Stimulated activated CD4-positive, alpha-beta T cell treated with anti-CD3 and anti-CD28 coated beads, Interleukin-4, amount 100 ng/mL, for 1 hour (primary cell): ENCODE data around the gene FHL1.

Experiments
- DNase-seq: peaks from one replicate; pipeline ENCODE4 v3.0.0-alpha.2; 2020

Gene FHL1

GRCh38 chrX:136190038-136190713 lies 42.8 kb downstream of the FHL1 start:
- no peak for DNase-seq

DNA sequence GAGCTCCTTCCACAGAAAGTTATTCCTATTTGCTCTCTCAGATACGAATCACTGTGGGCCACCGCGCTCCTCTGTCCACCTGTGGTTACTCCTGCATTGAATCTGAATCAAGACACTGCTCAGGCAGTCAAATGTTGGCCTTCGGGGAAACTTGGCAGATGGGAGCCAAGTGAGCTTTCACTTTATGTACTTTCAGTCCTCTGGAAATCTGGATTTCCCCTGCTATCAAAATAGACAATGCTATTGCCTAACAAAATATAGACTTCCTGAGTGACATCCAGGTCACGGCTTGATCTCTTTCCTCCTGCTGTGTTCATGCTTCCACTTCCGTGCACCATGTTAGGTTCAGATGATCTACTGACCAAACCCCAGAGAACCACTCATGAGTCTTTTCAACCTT lies 43.8 kb downstream of the FHL1 start:
- DNase-seq, result no peak

- DNase-seq, result no peak
Measured at GRCh38 chrX:136192135-136192534, 44.8 kb downstream of the FHL1 start.

DNA sequence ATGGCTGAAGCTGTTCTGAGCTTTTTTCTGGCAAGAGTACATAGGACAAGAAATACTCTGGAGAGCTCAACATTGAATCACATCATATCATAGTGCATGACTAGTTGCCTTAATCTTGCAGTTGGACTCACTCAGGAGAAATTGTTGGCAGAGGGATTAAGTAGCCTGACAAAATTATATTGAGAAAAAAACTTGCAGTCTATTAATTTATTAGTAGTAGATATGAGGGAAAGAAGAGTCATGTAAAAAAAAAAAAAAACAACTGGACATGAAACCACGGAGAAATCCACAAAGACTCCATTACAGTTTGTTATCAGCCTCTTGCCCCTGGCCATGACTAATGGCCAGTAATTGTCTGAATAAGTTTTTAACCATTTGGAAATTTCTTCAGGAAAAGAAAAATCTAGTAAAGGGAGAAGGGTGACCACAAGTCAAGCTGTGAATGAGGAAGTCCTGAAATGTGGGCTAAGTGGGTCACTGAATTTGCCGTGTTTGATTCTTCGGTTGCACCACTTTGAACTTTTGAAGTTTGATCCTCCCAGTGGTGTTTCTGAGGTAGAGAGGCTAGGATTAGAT lies 45.6 kb downstream of the FHL1 start:
- DNase-seq, result no peak

DNA sequence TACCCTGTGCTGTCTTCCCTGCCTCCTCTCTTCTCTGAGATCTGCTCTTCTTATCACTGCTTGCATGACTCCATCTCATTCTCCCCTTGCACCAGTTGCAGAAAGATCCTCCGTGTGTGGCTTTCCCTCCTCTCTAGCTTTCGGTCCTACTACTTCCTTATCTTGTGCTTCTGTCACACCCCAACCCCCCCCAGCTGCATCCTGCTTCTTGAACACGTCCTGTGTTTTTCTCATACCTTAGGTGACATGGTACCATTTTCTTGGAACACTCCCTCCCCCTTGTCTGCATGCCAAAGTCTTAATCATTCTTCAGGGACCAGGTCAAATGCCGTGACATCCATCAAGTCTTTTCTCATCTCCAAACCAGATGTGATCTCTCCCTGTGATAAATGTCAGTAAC lies 46.4 kb downstream of the FHL1 start:
- no peak for DNase-seq

- DNase-seq, result no peak
Measured at GRCh38 chrX:136194536-136194935, 47.2 kb downstream of the FHL1 start.

- no peak for DNase-seq
Measured at GRCh38 chrX:136195247-136195646, 47.9 kb downstream of the FHL1 start.

DNA sequence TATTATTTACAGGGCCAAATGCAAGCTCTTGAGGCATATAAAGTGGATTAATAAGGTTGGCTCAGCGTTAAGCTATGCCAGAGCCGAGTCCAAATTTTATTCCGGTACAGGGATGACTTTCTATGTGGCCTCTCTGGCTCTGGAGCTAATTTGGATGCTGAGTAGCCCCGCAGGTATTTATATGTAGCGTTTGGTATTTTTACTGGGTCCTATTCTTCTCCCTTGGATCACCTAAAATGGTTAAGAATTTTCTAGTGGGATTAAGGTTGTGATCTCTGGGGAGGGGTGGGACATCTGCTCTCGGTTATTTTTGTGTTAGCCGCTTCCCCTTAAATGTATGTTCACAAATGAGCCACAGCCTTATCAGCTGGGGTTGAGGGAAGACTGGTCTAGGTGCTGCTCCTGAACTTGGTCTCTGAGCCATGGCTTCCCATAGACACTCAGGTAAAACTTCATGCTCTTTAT lies 49.4 kb downstream of the FHL1 start:
- DNase-seq, result no peak

GRCh38 chrX:136198010-136198409 lies 50.7 kb downstream of the FHL1 start:
- DNase-seq, result no peak

GRCh38 chrX:136198678-136199243 lies 51.4 kb downstream of the FHL1 start:
- no peak for DNase-seq

GRCh38 chrX:136199365-136199764 lies 52.0 kb downstream of the FHL1 start:
- no peak for DNase-seq

- DNase-seq, result no peak
Measured at GRCh38 chrX:136200466-136200865, 53.1 kb downstream of the FHL1 start.

DNA sequence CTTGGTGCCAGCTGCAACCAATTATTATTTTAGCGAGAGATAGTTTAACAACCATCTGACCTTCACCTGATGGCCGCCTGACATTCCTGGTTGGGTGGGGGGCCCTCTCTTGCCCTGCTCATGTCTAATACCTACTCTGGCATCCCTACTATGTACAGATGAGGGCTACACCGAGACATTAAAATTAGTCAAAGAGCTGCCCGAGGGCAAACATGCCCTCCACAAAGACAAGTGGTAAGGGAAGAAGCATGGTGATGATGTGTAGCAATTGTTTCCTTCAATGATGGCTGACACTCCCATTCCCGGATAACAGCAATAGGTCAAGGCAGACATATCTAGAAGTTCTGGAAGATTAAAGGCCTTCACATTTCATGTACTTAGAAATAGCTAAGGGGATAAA lies 54.3 kb downstream of the FHL1 start:
- DNase-seq, result no peak

- no peak for DNase-seq
Measured at GRCh38 chrX:136202889-136203288, 55.6 kb downstream of the FHL1 start.

- DNase-seq, result no peak
Measured at GRCh38 chrX:136203438-136203837, 56.1 kb downstream of the FHL1 start.

GRCh38 chrX:136203951-136204350 lies 56.6 kb downstream of the FHL1 start:
- no peak for DNase-seq

- DNase-seq, result no peak
Measured at GRCh38 chrX:136204571-136204970, 57.2 kb downstream of the FHL1 start.

DNA sequence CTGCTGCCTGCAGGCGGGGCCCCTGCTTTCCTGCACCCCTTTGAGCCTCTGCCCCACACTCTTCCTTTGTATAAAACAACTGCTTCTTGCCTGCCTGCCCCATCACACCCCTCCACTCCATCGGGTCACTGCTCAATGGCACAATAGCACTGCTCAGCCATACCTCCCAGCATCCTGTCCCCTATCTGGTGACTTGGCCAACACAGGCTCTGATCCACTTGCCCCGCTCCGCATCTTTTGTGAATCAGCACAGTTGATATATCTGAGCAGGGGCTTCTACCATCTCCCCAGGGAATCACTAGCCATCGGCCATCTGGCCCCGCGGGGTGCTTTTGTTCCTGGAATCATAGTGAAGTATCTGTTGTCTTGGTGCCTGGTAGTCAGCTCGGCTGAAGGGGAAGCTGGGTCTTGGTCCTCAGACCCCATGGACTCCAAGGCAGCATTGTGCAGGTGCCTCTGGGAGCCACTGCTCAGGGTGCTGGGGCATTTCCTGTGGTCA lies 58.6 kb downstream of the FHL1 start:
- DNase-seq, result no peak

GRCh38 chrX:136206916-136207315 lies 59.6 kb downstream of the FHL1 start:
- DNase-seq, result no peak

- no peak for DNase-seq
Measured at GRCh38 chrX:136207546-136207945, 60.2 kb downstream of the FHL1 start.

- DNase-seq, result peak; percentile 28
Measured at GRCh38 chrX:136209016-136209738, 61.8 kb downstream of the FHL1 start.

DNA sequence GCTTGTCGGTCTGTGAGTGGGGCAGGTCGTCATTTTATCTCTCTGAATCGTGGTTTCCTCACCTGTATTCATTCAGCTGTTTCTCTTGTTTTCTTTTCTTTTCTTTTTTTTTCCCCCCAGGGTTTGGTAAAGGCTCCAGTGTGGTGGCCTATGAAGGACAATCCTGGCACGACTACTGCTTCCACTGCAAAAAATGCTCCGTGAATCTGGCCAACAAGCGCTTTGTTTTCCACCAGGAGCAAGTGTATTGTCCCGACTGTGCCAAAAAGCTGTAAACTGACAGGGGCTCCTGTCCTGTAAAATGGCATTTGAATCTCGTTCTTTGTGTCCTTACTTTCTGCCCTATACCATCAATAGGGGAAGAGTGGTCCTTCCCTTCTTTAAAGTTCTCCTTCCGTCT lies 62.4 kb downstream of the FHL1 start:
- DNase-seq, result no peak

DNA sequence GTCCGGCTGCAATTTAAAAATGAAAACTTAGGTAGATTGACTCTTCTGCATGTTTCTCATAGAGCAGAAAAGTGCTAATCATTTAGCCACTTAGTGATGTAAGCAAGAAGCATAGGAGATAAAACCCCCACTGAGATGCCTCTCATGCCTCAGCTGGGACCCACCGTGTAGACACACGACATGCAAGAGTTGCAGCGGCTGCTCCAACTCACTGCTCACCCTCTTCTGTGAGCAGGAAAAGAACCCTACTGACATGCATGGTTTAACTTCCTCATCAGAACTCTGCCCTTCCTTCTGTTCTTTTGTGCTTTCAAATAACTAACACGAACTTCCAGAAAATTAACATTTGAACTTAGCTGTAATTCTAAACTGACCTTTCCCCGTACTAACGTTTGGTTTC lies 62.9 kb downstream of the FHL1 start:
- DNase-seq, result no peak

DNA sequence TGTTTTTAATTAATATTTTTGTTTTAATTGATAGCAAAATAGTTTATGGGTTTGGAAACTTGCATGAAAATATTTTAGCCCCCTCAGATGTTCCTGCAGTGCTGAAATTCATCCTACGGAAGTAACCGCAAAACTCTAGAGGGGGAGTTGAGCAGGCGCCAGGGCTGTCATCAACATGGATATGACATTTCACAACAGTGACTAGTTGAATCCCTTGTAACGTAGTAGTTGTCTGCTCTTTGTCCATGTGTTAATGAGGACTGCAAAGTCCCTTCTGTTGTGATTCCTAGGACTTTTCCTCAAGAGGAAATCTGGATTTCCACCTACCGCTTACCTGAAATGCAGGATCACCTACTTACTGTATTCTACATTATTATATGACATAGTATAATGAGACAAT lies 63.5 kb downstream of the FHL1 start:
- no peak for DNase-seq
